GM19372 (cell line): Measurements from ENCODE around the gene MICU1.

Source experiments
- ATAC-seq: cut with Tn5 transposase; IDR thresholded peaks from one replicate; pipeline ENCODE4 v1.9.1; 2021; ENCODE audit warnings: mild to moderate bottlenecking, low read depth, moderate library complexity; ENCODE audit not compliant: unreplicated experiment

Gene MICU1

DNA sequence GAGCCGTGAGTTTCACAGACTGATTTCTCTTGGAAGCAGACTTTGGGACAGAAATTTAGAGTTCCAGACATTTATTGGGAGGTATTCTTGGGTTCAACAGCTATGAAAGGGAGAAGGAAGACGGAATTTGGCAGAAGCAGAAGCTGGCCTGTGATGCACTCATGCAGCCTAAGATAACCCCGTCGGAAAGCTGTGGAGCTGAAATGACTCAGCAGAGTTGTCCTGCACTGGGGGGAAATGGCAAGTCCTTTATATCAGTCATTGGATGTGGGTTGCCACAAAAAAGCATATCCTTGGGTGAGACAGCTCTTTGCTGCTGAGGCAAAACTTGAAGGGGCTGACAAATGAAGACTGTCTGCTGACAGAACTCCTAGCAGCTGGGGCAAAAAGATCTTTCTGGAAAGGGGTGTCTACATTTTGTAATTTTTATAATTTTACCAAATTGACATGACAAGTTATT, 11.5 kb upstream of the MICU1 start:
- no peak for ATAC-seq

DNA sequence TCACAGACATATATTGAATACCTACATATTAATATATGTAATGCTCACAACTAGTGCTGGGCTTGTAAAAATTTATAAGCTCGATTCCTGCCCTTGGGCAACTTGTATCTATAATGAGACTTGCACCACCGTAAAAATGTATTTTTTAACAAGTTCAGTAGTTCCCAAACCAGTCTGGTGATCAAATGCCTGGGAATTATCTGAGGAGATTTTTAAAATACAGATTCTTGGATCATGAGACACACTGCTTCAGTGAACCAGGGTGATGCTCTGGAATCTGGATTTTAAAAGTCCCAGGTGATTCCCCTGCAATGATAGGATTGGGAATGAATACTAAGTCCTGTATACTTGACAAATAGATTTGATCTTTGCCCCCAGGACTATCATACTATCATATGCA, 4.3 kb upstream of the MICU1 start:
- ATAC-seq: no peak

- ATAC-seq: no peak
Measured at GRCh38 chr10:72626444-72626754, 520 bp upstream of the MICU1 start.

GRCh38 chr10:72625276-72625607, 637 bp downstream of the MICU1 start:
- ATAC-seq: no peak

GRCh38 chr10:72622271-72622670, 3.6 kb downstream of the MICU1 start:
- no peak for ATAC-seq

- ATAC-seq: no peak
Measured at GRCh38 chr10:72616716-72617115, 9.2 kb downstream of the MICU1 start.

- ATAC-seq: no peak
Measured at GRCh38 chr10:72615970-72616369, 9.9 kb downstream of the MICU1 start.

- ATAC-seq: no peak
Measured at GRCh38 chr10:72612203-72612826, 13.6 kb downstream of the MICU1 start.

GRCh38 chr10:72611783-72612182, 14.1 kb downstream of the MICU1 start:
- no peak for ATAC-seq

DNA sequence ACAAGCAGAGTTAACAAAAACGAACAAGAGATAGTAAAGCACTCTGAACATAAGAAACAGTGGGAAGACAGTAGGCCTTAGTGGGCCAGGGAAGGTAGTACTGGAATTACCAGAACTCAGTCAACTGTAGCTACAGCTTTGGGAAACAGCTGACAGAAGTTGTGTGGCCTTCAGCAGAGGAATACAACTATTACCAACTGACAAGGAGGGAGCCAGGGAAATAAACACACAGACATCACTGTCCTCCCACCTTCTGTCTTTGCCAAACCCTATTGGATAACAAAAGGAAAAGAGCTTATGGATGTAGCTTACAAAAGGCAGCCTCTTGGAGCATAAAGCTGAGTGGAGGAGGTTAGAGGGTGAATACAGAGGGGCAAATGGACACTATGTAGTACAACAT, 15.4 kb downstream of the MICU1 start:
- ATAC-seq: no peak

DNA sequence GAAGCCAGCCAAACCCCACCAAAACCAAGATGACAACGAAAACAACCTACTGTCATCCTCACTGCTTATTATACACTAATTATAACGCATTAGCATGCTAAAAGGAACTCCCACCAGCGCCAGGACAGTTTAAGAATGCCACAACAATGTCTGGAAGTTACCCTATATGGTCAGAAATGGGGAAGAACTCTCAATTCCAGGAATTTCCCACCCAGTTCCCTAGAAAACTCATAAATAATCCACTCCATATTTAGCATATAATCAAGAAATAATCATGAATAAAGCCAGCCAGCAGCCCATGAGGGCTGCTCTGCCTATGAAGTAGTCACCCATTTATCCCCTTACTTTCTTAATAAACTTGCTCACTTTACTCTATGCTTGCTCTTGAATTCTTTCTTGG, 20.8 kb downstream of the MICU1 start:
- ATAC-seq: no peak

DNA sequence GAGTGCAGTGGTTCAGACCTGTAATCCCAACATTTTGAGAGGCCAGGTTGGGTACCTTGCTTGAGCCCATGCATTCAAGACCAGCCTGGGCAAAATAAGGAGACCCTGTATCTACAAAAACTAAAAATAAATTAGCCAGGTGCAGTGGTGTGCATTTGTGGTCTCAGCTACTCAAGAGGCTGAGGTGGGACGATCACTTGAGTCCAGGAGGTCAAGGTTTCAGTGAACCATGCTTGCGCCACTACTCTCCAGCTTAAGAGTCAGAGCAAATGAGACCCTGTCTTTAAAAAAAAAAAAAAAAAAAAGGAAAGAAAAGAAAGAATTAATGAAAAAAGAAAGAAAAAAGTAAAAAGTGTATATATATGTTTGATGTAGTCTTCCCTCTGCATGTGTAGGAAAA, 24.7 kb downstream of the MICU1 start:
- ATAC-seq: no peak

- ATAC-seq: no peak
Measured at GRCh38 chr10:72598769-72599701, 26.8 kb downstream of the MICU1 start.

GRCh38 chr10:72597897-72598296, 28.0 kb downstream of the MICU1 start:
- ATAC-seq: no peak

DNA sequence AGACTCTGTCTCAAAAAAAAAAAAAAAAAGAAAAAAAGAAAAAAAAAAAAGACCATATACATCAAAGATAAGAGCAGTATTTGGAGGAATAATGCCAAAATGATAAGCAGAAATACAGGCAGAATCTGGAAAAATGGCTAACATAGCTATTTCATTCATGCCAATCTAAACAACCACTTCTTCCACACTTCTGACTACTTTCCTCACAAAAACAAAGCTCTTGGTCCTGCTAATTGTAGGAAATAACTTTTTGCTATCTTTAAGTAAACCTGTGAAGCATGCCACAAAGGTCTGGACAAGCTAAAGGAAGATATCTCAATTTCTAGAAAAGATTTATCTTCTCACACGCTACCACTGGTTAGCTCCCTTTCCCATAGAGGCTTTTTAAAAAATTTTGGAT, 30.4 kb downstream of the MICU1 start:
- ATAC-seq: no peak

DNA sequence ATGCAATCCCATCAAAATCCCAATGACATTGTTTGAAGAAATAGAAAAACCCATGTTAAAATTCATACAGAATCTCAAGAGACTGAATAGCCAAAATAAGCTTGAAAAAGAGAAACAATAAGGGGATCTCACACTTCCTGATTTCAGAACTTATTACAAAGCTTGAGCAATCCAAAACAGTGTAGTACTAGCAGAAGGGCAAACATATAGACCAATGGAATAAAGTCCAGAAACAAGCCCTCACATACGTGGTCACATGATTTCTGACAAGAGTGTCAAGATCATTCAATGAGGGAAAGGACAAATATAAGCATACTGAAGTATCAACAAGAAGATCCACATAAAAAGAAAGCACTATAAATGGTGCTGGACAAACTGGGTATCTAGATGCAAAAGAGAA, 31.9 kb downstream of the MICU1 start:
- ATAC-seq: no peak

- no peak for ATAC-seq
Measured at GRCh38 chr10:72588266-72588665, 37.6 kb downstream of the MICU1 start.

GRCh38 chr10:72587568-72587967, 38.3 kb downstream of the MICU1 start:
- no peak for ATAC-seq

- ATAC-seq: no peak
Measured at GRCh38 chr10:72574636-72575035, 51.2 kb downstream of the MICU1 start.

GRCh38 chr10:72573079-72573478, 52.8 kb downstream of the MICU1 start:
- no peak for ATAC-seq

- no peak for ATAC-seq
Measured at GRCh38 chr10:72567889-72568640, 57.8 kb downstream of the MICU1 start.
